RWPE1 (cell line): ENCODE results near the gene FGB.

Experiments used
- CTCF ChIA-PET: fragments of 350-600 bp; sonication (Branson Sonifier 250); formaldehyde crosslinking; extraction: SDS; loops from one replicate; lab custom pipeline; 2021; lab: Yijun Ruan, JAX
- POLR2A ChIA-PET: fragments of 400-600 bp; formaldehyde crosslinking; extraction: SDS; loops from one replicate; lab custom pipeline; 2020; ENCODE audit warnings: antibody characterized with exemption; ENCODE audit not compliant: low non-redundant PET; lab: Yijun Ruan, JAX
- DNase-seq: peaks from one replicate; pipeline ENCODE4 v3.0.0; 2012; ENCODE audit warnings: low spot score
- H3K27ac ChIP-seq: fragments of 450-650 bp; 2 replicates; pipeline ENCODE4 v1.5.1; 2017
- TF ChIP-seq, protein P1 (sequence below): fragments of 450-650 bp; conservative IDR thresholded peaks from 2 replicates; pipeline ENCODE4 v1.5.1; 2017; ENCODE audit warnings: low read depth, mild to moderate bottlenecking

The FGB gene

GRCh38 chr4:154608361-154609252 lies 45.8 kb downstream of the FGB start:
- DNase-seq = no peak
- POLR2A ChIA-PET = no interaction called here
- no peak overlapping the region for H3K27ac ChIP-seq
- TF ChIP-seq, protein P1, sequence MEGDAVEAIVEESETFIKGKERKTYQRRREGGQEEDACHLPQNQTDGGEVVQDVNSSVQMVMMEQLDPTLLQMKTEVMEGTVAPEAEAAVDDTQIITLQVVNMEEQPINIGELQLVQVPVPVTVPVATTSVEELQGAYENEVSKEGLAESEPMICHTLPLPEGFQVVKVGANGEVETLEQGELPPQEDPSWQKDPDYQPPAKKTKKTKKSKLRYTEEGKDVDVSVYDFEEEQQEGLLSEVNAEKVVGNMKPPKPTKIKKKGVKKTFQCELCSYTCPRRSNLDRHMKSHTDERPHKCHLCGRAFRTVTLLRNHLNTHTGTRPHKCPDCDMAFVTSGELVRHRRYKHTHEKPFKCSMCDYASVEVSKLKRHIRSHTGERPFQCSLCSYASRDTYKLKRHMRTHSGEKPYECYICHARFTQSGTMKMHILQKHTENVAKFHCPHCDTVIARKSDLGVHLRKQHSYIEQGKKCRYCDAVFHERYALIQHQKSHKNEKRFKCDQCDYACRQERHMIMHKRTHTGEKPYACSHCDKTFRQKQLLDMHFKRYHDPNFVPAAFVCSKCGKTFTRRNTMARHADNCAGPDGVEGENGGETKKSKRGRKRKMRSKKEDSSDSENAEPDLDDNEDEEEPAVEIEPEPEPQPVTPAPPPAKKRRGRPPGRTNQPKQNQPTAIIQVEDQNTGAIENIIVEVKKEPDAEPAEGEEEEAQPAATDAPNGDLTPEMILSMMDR = no peak
- CTCF ChIA-PET = interaction anchor here (0.9 kb wide), 1 partner anchor 14 kb away, joined by 3 read pairs; no protein-coding TSS in a partner anchor

DNA sequence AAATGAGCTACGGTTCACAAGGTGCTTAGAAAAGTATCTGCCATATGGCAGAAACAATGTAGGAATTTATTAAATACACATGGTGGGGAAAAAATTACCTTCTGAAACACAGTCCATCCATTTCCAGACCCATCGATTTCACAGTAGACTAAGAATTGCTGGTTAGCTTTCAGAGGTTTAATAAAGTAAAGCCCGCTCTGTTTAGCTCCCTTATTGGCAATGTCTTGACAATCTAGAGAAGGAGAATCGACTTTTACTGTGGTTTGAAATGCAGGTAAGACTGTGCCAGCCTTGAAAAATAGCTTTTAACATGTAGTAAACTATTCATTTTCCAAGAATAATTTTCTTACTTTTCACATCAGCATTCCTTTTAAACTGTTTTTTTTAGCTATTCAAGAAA lies 46.7 kb downstream of the FGB start:
- ChIA-PET POLR2A (interaction anchor here (0.5 kb wide), 1 partner anchor 59 kb away, joined by 3 read pairs; the partner anchor contains the start of gene PLRG1), CTCF (no interaction called here)
- DNase-seq = no peak
- TF ChIP-seq, protein P1 = no peak
- no peak overlapping the region for H3K27ac ChIP-seq

GRCh38 chr4:154610582-154610981 lies 47.8 kb downstream of the FGB start:
- no peak overlapping the region for H3K27ac ChIP-seq
- TF ChIP-seq, protein P1 = no peak
- CTCF ChIA-PET = no interaction called here
- no peak for DNase-seq
- POLR2A ChIA-PET = no interaction called here

DNA sequence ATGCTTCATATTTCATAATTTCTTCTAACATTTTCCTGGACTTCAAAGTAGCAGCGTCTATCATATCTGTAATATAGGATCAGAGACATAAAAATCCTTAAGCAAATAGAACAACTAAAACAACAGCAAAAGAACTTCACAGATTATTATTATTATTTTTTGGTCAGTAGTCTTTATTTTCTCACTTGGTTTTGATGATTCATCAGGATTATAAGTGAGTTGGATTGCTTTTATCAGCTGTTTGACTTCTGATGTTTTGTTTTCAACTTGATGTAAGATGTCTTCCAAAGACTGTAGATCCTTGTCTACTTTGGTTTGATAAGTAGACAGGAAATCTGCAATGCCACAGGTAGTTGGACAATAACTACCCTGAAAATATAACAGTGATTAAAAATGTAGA lies 49.0 kb downstream of the FGB start:
- TF ChIP-seq, protein P1 = no peak
- POLR2A ChIA-PET = no interaction called here
- no peak overlapping the region for H3K27ac ChIP-seq
- DNase-seq = no peak
- CTCF ChIA-PET = no interaction called here

DNA sequence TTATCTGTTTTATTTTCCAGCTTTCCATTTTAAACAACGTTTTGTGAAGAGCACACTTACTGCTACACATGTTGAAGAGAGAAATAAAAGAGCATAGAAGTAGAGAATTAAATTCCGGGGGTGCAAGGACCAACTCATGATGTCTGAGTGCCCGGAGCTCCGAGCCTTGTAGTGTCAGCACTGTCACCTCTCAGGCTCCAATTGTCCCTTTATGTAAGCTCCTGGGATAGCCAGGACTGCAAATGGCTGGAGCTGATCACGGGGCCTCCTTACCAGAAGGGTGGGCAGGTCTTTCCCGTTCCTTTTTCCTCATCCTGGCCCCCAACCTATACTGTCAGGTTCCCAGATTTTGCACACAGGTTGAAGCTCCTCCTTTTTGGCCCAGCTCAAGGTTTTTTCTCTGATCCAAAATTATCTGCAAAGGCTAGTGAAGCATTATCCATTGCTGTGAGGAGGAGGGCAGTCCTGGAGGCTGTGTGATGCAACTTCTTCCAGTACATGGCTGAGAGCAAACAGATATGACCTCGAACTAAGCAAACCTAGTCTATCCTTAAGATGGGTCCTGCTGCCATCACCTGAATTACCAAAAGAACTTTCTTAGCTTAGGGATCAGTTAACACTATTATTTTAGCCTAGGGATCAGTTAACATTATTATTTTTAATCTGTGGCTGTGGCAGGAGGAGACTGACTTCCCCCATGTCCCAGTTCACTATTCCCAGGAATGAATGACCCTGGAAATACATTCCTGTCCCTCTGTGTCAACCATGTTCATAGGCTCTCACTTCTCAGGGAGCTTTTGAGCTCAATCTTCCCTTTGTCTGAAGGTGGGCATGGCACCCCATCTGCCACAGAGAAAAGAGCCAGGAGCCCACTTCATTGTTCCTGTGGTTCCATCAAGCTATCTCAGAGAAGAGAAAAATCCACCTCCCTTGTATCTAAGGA lies 49.9 kb downstream of the FGB start, which contains the start of gene FGG:
FGG (minus strand) TSS at position 185 of the 943 bp plus-strand sequence; CDS start at position 138, 47 bp downstream.
- DNase-seq = no peak
- ChIA-PET POLR2A (no interaction called here), CTCF (interaction anchor here (0.6 kb wide), 2 partner anchors 12 to 449 kb away, joined by 3 to 4 read pairs; no protein-coding TSS in a partner anchor)
- TF ChIP-seq, protein P1 = no peak
- H3K27ac ChIP-seq = no peak within 1 kb of the TSS

DNA sequence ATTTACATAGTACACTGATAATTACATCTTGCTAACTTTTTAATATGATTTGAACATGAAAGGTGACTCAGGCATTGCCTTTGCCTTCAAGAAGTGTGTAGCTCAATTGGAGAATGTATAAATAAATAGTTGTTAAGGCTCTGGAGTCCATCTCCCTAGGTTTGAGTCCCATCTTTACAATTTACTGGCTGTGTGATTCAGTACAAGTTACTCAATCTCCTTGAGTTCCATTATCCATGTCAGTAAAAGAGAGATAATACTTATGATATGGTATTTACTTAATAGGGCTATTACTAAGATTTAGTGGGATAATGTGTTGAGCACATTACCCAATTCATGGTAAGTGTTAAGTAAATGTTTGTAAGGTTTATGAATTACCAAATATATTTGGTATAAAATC lies 51.5 kb downstream of the FGB start:
- ChIA-PET POLR2A (no interaction called here), CTCF (interaction anchor here (0.6 to 0.9 kb wide), 4 partner anchors 23 to 864 kb away, joined by 3 to 4 read pairs (median 3); no protein-coding TSS in a partner anchor)
- TF ChIP-seq, protein P1 = no peak
- DNase-seq = no peak
- H3K27ac ChIP-seq = no peak overlapping the region
